HG03354 (cell line): Measurements from ENCODE around the gene SDF2.
"Not testable (repeated sequence)": the region's sequence is repeated elsewhere in the genome, so short reads cannot be mapped to it uniquely, and the experiment has no call there.

Experiments used
- ATAC-seq: cut with Tn5 transposase; IDR thresholded peaks from one replicate; pipeline ENCODE4 v1.9.1; 2021; ENCODE audit warnings: mild to moderate bottlenecking; ENCODE audit not compliant: unreplicated experiment, poor library complexity, severe bottlenecking

The SDF2 gene

DNA sequence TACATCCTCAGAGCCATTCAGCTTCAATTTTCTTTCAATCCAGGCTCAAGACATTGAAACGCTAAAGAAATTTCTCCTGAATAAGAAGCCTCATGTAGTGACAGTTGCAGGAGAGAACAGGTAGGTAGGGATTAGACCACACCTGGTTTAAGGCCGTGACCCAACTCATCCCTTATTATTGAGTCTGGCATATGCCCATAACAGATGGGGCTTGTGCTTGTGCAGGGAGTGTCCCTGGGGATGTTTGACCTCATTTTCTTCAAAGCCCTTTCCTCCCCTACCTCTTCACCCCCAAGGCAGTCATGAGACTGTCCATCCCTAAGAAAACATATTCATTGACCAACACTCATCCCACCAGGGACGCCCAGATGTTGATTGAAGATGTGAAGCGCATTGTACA lies 24.6 kb upstream of the SDF2 start:
- no peak for ATAC-seq

DNA sequence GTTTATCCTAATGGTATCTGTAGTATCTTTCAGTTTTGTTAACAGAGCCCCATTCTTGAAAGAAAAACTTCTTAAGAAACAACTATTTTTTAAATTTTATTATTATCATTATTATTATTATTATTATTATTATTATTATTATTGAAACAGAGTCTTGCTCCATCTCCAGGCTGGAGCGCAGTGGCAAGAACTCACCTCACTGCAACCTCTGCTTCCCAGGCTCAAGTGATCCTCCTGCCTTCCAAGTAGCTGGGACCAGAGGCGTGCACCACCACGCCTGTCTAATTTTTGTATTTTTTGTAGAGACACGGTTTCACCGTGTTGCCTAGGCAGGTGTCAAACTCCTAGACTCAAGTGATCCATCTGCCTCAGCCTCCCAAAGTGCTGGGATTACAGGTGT lies 23.7 kb upstream of the SDF2 start:
- ATAC-seq, result no peak

GRCh38 chr17:28684963-28685362 lies 23.3 kb upstream of the SDF2 start:
- no peak for ATAC-seq

GRCh38 chr17:28682655-28683054 lies 20.9 kb upstream of the SDF2 start:
- no peak for ATAC-seq

DNA sequence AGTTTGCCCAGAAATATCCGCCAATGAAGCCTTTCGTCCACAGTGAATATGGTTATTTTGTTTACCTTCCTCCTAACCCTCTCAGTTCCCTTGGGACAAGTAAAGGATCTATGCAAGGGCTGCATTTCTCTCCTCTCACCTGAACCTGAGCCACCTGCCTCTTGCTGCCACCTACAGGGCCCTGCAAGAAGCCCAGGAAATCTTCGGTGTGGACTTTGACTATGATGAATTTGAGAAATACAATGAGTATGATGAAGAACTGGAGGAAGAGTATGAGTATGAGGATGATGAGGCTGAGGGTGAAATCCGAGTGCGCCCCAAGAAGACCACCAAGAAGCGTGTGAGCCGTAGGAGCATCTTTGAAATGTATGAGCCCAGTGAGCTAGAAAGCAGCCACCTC lies 14.3 kb upstream of the SDF2 start:
- no peak for ATAC-seq

GRCh38 chr17:28675490-28675889 lies 13.8 kb upstream of the SDF2 start:
- no peak for ATAC-seq

- no peak for ATAC-seq
Measured at GRCh38 chr17:28669918-28670317, 8.2 kb upstream of the SDF2 start.

- no peak for ATAC-seq
Measured at GRCh38 chr17:28667870-28668269, 6.2 kb upstream of the SDF2 start.

DNA sequence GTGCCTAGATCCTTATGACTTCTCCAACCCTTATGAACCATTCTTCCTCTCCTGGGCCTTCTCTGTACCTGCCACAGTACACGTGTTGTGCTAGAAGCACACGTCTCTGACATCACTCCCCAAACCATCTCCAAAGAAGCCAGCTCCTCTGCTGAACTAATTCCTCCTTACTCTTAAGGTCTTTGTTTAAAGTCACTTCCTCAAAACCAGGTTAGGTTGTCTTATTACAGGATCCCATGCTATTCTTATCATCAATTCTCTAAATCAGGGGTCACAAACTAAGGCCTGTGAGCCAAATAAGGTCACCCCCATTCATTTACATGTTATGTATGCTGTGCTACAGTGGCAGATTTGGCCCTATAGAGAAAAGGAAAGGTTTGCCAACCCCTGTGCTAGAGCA lies 4.3 kb upstream of the SDF2 start:
- no peak for ATAC-seq

GRCh38 chr17:28663723-28664122 lies 2.0 kb upstream of the SDF2 start:
- ATAC-seq, result no peak

DNA sequence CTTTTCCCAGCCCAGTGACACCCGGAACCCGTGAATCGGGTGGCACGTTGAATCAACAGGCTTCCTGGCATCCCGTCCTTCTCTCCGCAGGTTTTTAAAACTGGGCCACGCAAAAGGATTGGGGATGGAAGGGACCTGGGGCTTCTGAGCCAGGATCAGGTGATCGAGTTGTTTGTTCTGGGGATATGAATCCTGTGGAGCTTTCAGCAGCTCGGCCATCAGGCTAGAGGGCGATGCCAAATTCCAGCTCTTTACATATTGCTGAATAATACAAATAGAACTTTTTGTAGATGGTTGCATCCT lies 772 bp upstream of the SDF2 start:
- ATAC-seq, result no peak

DNA sequence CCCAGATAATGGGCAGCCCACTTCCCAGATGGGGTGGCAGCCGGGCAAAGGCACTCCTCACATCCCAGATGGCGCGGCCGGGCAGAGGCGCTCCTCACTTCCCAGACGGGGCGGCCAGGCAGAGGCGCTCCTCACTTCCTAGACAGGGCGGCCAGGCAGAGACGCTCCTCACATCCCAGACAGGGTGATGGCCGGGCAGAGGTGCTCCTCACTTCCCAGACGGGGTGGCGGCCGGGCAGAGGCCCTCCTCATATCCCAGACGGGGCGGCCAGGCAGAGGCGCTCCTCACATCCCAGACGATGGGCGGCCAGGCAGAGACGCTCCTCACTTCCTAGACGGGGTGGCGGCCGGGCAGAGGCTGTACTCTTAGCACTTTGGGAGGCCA lies 2.2 kb downstream of the SDF2 start:
- ATAC-seq, result not testable (repeated sequence)

- not testable (repeated sequence) for ATAC-seq
Measured at GRCh38 chr17:28658766-28659496, 2.8 kb downstream of the SDF2 start.

- not testable (repeated sequence) for ATAC-seq
Measured at GRCh38 chr17:28658342-28658741, 3.4 kb downstream of the SDF2 start.

DNA sequence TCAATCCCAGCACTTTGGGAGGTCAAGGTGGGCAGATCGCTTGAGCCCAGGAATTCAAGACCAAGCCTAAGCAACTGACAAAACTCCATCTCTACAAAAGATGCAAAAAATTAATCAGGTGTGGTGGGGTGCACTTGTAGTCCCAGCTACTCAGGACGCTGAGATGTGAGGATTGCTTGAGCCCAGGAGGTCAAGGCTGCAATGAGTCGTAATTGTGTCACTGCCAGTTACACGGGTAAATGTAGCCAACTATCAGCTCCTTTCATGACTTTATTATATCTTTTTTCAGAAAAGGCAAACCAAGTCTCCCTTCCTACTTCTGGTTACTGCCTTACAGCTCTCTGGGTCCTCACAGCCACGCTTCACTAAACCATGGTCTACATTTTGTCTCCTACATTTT lies 4.0 kb downstream of the SDF2 start:
- no peak for ATAC-seq

DNA sequence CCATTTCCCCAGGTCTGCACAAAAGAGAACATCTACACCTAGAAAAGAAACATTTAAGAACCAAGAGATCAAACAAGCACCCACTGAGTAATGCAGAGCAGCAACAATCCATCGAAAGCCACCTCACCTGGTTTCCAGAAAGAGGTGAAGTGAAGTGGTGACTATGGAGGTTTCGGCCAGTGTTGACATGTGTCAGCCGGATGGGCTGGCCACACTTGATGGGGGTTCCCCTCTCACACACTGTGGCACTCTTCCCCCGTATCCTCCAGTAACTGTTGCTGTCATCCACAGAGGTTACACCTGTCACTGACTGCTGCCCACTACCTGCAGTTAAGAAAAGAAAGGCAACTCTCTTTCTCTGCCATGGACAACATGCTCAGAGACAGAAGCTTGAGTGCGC lies 6.5 kb downstream of the SDF2 start:
- no peak for ATAC-seq

DNA sequence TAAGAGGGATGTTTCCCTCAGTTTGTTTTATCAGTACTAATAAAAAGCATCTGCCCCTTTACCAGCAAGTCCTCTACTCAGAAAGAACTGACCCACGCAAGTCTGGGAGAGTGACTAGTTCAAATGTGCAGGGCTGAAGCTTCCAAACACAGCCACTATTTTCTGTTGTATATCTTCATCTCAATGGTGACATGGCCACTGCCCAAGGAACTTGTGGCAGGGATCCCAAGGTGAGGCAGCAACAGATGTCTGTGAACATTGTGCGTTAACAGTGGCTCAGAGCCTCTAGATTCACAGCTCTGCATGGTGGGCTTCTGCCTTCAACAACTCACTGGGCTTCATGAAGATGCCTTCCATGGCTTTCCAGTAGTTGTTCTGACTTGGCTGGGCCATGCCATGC lies 13.0 kb downstream of the SDF2 start:
- ATAC-seq, result no peak

GRCh38 chr17:28646039-28646754 lies 15.5 kb downstream of the SDF2 start:
- no peak for ATAC-seq

DNA sequence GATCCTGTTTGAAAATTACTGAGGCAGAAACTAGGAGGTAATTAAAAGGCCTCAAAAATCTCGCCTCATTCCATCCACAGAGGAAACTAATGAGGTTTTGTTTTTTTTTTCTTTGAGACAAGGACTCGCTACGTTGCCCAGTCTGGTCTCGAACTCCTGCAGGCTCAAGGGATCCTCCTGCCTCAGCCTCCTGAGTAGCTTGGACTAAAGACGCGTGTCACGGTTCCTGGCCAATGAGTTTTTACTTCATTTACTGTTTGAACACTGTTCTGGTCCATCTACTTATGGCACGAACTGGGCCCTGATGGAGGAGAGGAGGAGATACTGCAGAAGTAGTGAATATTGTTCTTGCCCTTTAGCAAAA lies 16.1 kb downstream of the SDF2 start:
- ATAC-seq, result no peak

DNA sequence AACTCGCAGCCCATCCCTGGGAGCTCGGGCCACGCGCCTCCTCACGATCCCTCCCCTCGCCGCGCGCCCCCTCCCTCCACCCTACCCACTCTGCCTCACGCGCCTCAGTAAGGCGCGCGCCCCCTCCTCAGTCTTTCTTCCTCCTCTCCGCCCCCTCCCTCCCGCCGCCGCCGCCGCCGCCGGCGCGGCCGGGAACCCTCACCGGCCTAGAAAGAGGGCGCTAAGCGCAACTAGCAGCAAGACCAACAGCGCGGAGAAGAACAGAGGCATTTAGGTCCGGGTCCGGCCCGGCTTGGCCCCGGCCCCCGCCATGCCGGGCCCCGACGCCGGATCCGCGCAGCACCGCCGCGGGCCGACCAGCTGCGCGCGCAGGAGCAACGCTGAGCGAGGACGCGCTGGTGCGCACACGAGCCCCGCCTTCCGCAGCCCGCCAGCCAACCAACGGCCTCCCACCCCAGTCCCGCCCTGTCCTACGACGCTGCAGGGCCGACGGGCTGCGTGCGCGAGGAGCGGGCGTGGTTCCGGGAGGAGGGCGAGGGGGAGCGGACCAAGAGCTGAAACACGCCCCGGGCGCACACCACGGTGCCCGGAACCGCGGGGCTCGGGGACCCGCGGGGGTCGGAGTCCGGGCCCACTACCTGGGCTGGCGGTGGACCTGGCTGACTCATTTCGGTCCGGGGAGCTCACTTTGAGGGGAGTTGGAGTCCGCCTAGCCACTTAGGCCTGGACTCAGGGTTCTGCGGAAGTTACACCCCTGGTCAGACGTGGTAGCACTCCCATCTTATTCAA lies 16.7 kb downstream of the SDF2 start, which contains the start of gene BLTP2:
TSS of gene BLTP2 (minus strand) at position 372 of the 789 bp plus-strand sequence. CDS start at position 270, 102 bp downstream.
- peak; percentile 94 for ATAC-seq
